Stimulated activated CD8-positive, alpha-beta memory T cell treated with anti-CD3 and anti-CD28 coated beads, Interleukin-12 subunit alpha, Interleukin-12 subunit beta, amount 100 ng/mL, for 24 hours (primary cell): ENCODE measurements around the gene NPW.

Experiments
- DNase-seq: peaks from one replicate; pipeline ENCODE4 v3.0.0-alpha.2; 2020; ENCODE audit errors: extremely low read depth

Gene NPW

GRCh38 chr16:1984347-1985225 lies 35.0 kb upstream of the NPW start:
- DNase-seq = no peak

DNA sequence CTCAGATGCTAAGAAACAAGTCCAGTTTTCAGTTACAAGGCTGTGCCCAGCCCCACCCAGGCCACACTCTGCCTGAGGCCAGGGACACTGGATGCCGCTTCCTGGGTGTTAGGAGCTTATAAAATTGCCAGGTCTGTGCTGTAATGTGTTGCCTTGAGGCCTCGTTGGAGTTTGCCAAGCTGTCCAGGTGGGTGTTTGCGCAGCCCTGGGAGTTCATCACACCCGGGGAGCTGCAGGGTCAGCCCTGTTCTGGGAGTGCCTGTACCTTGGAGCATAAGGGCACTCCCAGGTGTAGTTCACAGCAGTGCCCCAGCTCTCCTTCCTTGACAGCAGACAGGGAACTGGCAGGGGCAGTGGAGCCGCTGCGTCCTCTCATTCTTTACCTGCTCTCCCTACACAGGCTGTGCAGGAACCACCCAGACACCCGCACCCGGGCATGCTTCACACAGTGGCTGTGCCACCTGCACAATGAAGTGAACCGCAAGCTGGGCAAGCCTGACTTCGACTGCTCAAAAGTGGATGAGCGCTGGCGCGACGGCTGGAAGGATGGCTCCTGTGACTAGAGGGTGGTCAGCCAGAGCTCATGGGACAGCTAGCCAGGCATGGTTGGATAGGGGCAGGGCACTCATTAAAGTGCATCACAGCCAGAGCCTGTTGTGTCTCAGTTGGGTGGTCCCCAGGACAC lies 34.0 kb upstream of the NPW start:
- DNase-seq = no peak

- DNase-seq = no peak
Measured at GRCh38 chr16:1987198-1987597, 32.4 kb upstream of the NPW start.

- no peak for DNase-seq
Measured at GRCh38 chr16:1989209-1990100, 30.1 kb upstream of the NPW start, which contains the start of gene SYNGR3. SYNGR3 (plus strand) TSS chr16:1989970; CDS start chr16:1990103, 133 bp downstream.

DNA sequence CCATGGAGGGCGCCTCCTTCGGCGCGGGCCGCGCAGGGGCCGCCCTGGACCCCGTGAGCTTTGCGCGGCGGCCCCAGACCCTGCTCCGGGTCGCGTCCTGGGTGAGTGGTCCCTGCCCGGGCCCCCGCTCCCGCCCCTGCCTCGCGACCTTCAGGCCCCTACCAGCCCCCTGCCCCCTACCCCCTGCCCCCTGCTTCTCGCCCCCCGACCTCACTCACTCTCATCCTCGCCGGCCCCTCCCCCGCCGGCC lies 29.6 kb upstream of the NPW start:
- DNase-seq = no peak

GRCh38 chr16:1990351-1991134 lies 29.0 kb upstream of the NPW start:
- no peak for DNase-seq

DNA sequence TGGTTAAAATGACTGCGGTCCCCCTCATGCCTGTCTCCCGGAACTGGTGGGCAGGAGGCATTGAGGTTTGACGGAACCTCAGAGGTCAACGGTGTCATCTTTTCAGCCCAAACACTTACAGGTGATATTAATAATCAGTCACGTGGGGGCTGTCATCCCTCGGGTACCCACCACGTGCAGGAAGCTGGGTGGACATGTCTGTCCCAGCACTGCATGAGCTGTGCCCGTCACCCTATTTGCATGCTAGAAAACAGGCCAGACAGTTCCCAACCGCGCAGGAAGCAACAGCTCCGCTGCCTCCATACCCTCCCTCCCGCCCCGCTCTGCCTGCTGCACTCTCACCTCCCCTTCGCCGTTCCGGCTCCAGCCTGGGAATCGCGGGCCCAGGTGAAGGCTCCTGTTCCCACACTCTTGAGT lies 28.4 kb upstream of the NPW start:
- DNase-seq = no peak

DNA sequence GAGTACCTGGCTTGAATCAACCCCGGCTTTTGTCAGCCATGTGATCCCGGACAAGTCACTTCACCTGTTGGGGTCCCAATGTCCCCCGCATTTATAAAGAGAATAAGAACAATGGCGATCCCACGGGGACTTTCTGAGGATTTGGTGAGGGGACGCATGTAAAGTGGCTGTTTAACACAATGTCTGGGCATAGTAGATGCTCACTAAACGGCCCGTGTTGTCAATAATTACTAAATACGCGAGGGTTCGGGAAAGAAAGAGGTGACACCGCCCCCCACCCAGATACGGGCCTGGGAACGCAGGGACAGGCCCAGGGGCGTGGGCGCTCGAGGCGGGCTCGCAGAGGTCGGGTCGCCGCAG lies 28.0 kb upstream of the NPW start:
- DNase-seq = no peak

GRCh38 chr16:1991948-1992703 lies 27.5 kb upstream of the NPW start:
- peak; percentile 90 for DNase-seq

DNA sequence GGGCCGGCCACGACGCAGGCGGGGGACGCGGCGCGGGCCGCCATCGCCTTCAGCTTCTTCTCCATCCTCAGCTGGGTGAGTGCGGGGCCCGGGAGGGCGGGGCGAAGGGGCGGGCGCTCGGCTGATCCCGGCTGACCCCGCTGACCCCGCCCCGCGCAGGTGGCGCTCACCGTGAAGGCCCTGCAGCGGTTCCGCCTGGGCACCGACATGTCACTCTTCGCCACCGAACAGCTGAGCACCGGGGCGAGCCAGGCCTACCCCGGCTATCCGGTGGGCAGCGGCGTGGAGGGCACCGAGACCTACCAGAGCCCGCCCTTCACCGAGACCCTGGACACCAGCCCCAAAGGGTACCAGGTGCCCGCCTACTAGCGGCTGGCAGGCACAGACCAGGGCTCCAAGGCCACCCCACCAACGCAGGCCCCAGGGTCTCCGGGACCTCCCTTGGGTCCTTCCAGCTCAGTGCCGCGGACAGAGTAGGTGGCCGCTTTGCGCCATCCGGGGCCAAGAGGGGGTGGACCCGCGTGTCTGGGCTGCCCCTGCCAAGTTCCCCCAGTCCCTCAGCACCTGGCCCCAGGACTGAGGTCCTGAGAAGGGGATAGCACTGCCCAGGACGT lies 26.8 kb upstream of the NPW start:
- DNase-seq = no peak

DNA sequence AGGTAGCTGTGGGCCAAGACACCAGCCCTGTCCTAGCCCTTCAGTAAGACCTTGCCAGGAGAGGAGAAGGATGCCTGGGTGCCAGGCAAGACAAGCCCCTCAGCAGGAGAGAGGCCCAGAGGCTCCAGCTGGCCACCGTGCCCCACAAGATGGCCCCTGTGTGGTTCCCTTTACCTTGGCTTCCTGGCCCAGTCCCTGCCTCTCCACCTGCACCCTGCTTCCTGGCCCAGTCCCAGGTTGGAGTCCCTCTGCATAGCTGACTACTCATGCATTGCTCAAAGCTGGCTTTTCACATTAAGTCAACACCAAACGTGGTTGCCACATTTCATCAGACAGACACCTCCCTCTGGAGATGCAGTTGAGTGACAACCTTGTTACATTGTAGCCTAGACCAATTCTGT lies 25.9 kb upstream of the NPW start:
- DNase-seq = no peak

DNA sequence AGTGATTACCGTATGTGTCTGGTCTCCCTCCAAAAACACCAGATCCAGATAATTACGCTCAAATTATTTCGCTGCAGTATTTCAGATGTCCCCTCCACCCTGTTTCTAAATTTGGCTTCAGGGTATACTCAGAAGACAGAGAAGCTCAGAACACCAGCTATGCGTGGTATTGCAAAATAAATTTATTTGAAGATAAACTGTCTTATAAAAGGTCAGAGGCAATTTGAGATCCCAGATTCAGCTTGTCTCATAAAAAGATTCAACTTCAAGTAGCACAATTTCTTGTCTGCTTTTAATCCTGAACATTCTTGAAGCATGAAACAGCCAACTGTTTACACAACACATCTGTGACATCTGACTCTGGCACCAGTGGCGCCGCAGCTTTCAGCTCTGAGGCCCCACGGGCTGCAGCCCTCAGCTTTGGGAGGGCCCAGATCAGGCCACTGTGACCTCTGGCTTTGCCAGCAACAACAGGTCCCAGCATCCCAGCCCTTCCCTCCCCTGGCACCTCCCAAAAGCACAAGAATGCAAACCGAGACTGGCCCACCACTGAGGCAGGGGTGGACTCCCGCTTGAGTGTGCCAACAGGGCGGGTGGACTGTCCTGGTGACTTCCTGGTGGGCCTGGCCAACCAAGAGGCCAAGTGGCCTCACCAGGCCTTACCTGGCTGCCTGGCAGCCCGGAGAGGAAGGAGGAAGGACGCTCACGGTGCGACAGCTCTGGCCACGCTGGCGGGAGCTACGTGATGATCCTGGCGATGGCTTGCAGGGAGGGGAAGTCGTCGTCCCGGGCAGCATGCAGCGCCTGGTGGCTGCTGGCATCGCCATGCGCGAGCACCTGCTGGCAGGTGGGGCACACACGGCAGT lies 21.9 kb upstream of the NPW start:
- DNase-seq = no peak

- no peak for DNase-seq
Measured at GRCh38 chr16:1998360-1998835, 21.2 kb upstream of the NPW start.

- DNase-seq = no peak
Measured at GRCh38 chr16:1998852-1999801, 20.5 kb upstream of the NPW start.

DNA sequence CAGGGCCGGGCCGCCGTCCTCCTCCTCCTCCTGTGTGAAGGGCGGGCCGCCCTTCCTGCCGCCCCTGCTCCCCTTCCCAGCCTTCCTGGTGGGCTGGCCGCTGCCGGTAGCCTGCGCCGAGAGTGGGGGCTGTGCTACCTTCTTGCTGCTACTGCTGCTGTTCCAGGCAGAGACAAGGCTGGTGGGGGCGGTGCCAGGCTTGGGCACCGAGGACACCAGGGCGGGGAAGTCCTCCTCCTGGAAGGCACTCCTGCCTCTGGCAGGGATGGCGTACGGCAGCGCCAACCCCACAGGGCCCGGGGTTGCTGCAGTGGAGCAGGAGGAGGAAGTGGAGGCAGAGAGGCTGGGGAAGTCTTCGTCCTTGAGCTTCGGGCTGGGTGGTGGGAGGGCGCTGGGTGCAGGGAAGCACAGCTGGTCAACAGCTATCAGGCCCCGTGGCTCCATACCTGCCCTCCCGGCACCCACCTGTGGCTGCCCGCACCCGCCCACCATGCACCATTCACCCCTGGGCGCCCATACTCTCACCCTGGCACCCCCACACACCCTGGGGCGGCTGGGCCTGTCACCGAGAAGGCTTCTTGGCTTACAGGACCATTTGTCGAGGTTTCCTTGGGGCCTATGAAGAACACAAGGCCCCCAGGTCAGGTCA lies 19.6 kb upstream of the NPW start:
- DNase-seq = no peak

- DNase-seq = no peak
Measured at GRCh38 chr16:2001035-2001434, 18.6 kb upstream of the NPW start.

- no peak for DNase-seq
Measured at GRCh38 chr16:2001456-2002355, 17.9 kb upstream of the NPW start.
